NCI-H187 (cell line): ENCODE results near the gene SERPINA3.
"Not testable (repeated sequence)": the region's sequence is repeated elsewhere in the genome, so short reads cannot be mapped to it uniquely, and the experiment has no call there.

Experiments
- DNase-seq, 2 experiments: peaks; one replicate each; lab custom pipeline; 2025; lab: John Stamatoyannopoulos, UW

Gene SERPINA3

GRCh38 chr14:94584591-94585280 is 27.5 kb upstream of the SERPINA3 start:
- DNase-seq = no peak

DNA sequence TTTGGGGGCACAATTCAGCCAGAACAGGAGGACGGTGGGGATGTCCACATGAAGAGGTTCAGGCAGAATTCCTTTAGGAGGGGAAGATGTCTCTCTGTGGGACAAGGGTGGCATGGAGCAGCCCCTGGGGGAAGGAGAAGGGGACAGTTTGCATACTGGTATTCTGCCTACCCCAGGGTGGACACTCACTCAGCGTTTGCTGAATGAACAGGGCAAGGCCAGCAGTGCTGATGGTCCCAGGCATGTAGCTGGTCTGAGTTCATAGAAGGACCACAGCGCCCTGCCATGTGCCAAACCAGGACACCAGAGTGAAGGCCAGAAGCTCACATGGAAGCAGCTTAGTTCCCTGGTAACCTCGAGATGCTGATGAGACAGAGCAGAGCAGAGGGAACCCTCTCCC is 25.6 kb upstream of the SERPINA3 start:
- DNase-seq = no peak

DNA sequence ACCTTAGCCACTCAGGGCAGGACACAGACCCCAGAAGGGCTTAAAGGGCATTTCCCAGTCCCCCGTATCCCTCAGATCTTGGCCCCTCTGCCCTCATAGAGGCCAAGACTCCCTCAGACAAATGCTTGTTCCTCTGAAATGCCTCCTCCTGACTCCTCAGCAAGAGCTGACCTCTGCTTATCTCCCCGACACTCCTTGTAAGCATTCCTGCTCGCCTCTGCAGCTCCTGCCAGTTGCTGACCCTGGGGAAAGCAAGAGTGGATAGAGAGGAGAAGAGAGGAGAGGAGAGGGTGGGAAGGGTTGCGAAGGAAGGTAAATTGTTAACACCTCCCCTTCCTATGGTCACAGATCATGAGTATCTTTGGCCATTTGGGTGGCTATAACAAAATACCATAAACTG is 23.9 kb upstream of the SERPINA3 start:
- no peak for DNase-seq

DNA sequence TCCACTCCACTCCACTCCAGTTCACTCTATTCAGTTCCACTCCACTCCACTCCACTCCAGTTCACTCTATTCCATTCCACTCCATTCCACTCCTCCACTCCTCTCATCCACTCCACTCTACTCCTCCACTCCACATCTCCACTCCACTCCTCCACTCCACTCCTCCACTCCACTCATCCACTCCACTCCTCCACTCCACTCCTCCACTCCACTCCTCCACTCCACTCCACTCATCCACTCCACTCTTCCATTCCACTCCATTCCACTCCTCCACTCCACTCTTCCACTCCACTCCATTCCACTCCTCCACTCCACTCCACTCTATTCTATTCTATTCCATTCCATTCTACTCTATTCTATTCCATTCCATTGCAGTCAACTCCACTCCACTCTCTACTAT is 21.1 kb upstream of the SERPINA3 start:
- no peak for DNase-seq

- DNase-seq = no peak
These were observed 20.3 kb upstream of the SERPINA3 start for GRCh38 chr14:94591871-94592270.

GRCh38 chr14:94592457-94592856 is 19.7 kb upstream of the SERPINA3 start:
- DNase-seq = no peak

DNA sequence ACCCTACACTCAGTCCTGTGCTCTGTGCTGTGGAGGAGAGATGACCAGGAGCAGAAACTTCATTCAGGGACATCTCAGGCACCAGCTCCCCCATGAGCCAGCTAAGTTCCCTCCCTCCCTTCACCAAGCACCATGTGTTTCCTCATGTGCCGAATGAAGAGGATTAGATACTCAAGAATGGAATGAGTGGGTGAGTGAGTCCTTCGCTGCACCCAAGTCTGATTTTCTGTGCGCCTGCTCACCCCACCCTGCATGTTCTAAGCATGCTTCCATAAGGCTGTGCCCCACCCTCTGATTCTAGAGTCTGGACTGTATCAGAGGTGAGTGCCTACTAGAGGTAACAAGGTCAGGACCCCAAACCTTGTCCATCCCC is 18.8 kb upstream of the SERPINA3 start:
- no peak for DNase-seq

DNA sequence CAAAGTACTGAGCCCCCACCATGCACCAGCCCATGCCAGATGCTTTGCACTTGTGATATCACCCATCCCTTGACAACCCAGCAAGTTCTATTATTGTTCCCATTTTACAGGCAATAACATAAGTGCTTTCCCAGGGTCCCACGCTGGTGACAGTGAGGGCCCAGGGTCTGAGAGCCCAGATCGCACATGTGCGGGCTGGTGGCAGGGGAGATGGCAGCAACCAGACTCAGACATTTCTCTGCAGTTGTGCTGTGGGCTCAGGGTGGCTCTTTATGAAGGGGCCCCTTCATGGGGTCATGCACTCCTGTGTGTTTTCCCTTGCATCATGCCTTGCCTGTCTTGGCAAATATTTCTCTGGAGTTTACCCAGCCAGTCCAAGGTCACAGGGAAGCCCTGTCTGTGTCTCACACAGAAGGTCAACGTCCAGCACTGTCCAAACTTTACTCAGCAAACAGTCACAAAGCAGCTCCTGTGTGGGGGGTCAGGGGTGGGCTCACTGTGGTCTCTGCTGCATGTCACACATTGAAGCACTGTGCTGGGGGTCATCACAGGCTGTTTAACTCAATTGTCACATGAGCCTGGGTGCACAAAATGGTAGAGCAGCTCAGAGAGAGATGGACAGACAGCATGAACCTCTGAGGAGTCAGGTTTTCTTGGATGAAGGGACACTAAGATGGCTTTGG is 18.3 kb upstream of the SERPINA3 start:
- DNase-seq = no peak

DNA sequence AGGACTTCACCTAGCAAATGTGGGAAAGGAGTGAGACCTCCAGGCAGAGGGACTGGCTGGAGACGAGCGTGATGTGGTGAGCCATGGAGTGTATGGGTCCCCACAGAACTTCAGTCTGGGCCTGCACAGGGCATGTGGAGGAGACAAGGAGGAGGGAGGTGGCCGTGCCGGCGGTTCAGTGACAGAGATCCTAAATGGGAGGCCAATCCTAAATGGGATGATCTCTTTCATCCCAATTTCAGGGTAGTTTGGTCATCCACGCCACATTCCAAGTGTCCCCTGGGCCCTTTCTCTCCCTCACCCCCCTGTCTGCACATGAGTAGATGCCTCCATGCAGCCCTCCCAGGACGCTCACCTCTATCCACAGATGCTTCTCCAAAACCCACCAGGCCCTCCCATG is 17.8 kb upstream of the SERPINA3 start:
- no peak for DNase-seq

DNA sequence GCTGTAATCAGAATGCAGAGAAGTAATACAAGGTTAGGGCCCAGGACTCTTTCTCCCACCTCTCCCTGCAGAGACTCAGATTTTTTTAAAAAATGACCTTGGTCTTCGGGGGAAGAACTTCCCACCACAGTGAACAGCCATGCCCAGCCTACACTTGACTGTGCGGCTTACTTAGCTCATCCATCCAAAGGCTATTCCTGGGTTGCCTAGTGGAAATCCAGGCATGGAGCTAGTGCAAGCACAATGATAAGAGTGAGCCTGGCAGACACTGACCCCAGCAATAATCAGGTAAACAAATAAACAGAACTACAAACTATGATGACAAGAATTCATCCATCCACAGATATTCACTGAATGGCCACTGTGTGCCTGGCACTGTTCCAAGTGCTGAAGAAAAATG is 16.3 kb upstream of the SERPINA3 start:
- no peak for DNase-seq

GRCh38 chr14:94596361-94596760 is 15.8 kb upstream of the SERPINA3 start:
- DNase-seq = no peak

- DNase-seq = no peak
These were observed 14.4 kb upstream of the SERPINA3 start for GRCh38 chr14:94597788-94598187.

DNA sequence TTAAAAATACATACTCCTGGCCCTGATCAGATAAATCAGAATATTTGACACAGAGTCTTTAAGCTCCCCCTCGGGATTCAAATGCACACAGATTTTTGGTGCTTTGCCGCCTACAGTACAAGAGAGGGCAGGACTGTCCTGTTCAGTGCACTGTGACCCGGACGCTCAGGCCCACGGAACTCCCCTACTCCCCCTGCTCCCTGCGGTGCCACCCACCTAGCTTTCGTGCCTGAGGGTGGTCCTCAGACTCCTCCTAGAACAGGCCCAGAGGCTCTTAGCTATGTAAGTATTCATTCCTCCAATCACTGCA is 13.7 kb upstream of the SERPINA3 start:
- DNase-seq = no peak

- DNase-seq = no peak
These were observed 13.2 kb upstream of the SERPINA3 start for GRCh38 chr14:94598816-94599655.

GRCh38 chr14:94599656-94600004 is 12.6 kb upstream of the SERPINA3 start:
- no peak for DNase-seq

GRCh38 chr14:94600148-94600545 is 12.0 kb upstream of the SERPINA3 start:
- no peak for DNase-seq

- no peak for DNase-seq
These were observed 10.3 kb upstream of the SERPINA3 start for GRCh38 chr14:94601884-94602391.

- no peak for DNase-seq
These were observed 9.5 kb upstream of the SERPINA3 start for GRCh38 chr14:94602722-94603121.

- DNase-seq = no peak
These were observed 6.8 kb upstream of the SERPINA3 start for GRCh38 chr14:94605361-94605760.

- DNase-seq = not testable (repeated sequence)
These were observed 3.2 kb upstream of the SERPINA3 start for GRCh38 chr14:94608966-94609365.

DNA sequence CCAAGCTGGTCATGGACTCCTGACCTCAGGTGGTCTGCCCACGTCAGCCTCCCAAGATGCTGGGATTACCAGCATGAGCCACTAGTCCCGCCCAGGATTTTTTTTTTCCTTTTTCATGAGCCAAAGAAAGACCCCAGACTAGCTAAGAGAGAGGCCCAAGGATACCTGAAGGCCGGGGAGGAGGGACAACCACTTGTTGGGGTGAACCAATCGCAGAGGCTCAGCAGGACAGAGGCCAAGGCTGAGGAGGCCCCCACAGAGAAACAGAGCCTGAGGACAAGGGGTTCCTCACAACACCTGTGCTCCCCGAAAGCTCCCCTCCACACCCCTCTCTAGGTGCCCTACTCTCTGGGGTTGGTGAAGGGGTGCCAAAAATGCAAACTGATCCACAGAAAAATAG is 1.0 kb upstream of the SERPINA3 start:
- no peak for DNase-seq

DNA sequence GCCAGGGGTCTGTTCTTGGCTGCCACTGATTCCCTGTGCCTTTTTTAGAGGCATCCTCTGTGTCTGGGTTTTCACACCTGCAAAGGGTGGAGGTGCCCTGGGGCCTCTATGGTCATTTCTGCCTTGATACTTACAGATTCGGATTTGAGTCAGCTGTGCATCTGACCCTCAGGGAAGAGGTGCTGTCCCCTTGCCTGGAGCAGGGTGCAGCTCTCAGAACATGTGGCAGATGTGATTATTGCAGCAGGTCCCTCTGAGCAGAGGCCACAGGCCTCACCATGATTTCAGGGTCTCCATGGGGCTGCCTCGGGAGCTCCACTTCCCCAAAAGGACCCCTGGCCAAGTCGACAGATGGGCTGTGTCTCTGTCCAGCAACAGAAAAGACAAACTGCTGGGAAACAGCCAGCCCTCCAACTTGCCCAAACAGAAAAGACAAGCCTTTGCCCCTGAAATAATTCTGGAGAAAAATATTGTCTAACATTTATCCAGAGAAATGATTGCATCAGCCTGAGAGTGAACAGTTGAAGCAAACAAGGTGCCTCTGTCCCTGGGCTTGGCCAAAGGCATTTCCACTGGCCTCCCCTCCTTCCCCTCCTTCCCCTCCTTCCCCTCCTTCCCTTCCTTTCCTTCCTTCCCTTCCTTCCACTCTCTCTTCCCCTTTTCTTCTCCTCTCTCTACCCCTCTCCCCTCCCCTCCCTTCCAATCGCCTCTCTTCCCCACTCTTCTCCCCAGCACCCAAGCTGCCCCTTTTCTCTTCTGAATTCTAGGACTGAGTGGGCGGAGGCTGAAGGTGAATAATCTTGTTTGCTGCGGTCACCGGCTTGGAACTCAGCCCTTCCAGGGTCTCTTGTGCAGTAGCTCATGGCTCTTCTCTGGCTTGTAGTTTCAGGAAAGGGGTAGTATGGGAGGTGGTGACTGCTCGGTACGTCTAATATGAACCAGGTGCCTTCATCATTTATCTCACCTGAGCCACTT is 676 bp downstream of the SERPINA3 start:
- DNase-seq = no peak
